Measurements from ENCODE around the gene SELENOV. TPM values are rescaled to one million over a fixed set of nuclear protein-coding genes. Genes with fewer than 3 reads are reported as not detected.
"Not testable (repeated sequence)": the region's sequence is repeated elsewhere in the genome, so short reads cannot be mapped to it uniquely, and the experiment has no call there.

The SELENOV gene
- total RNA-seq, 6 donors from 2014 or later: not detected

GRCh38 chr19:39474139-39474620 lies 40.8 kb upstream of the SELENOV start:
- Histone ChIP-seq H3K27ac (no peak overlapping the region), H3K4me1 (peaks cover 0 to 2% (median 0%) of the 10 kb centered on the region in 4 donors), H3K4me3 (no peak overlapping the region), H3K36me3 (peaks cover 50 to 76% (median 70%) of the 10 kb centered on the region in 4 donors), H3K27me3 (no peaks in the 10 kb centered on the region), H3K9me3 (no peaks in the 10 kb centered on the region)
- peak; percentile 47 to 74 for ATAC-seq (ENCODE audit: low FRiP score in 2 of 2)
- peak; percentile 42 to 89 for DNase-seq
- peak; percentile 51 to 81 (median 69) for TF ChIP-seq CTCF (IDR thresholded peaks at IDR 0.05)
- TF ChIP-seq POLR2AphosphoS5 (IDR thresholded peaks at IDR 0.05): no peak
- 35 to 60% methylated on average over 4 to 9 of the region's 9 CpGs for WGBS, 2 donors

- ATAC-seq (ENCODE audit: low FRiP score in 2 of 2): no peak
Measured at GRCh38 chr19:39475748-39476147, 39.2 kb upstream of the SELENOV start.

GRCh38 chr19:39479319-39479801 lies 35.6 kb upstream of the SELENOV start:
- Histone ChIP-seq H3K4me1 (peaks cover 14 to 19% (median 18%) of the 10 kb centered on the region in 4 donors), H3K36me3 (peaks cover 3 to 34% (median 22%) of the 10 kb centered on the region in 4 donors), H3K27ac (peak overlapping the region; percentile 82 to 85 (median 84)), H3K4me3 (peak overlapping the region in 2 of 4 donors; percentile 79 to 87)
- 66 to 70% methylated on average over 11 of the region's 11 CpGs for WGBS, 2 donors
- ATAC-seq (ENCODE audit: low FRiP score in 2 of 2); H3K27me3 ChIP-seq; H3K9me3 ChIP-seq: not testable (repeated sequence)
- DNase-seq: peak in 1 of 2 donors; percentile 27

More at GRCh38 chr19:39475748-39476147, 39.2 kb upstream of the SELENOV start:
- TF ChIP-seq POLR2A (IDR thresholded peaks at IDR 0.05) (no peak), CTCF (IDR thresholded peaks at IDR 0.05) (no peak)
- Histone ChIP-seq H3K36me3 (peaks cover 36 to 61% (median 54%) of the 10 kb centered on the region in 4 donors), H3K4me1 (peaks cover 4 to 9% (median 6%) of the 10 kb centered on the region in 4 donors), H3K4me3 (no peak overlapping the region), H3K27ac (no peak overlapping the region), H3K27me3 (no peaks in the 10 kb centered on the region), H3K9me3 (no peaks in the 10 kb centered on the region)
- no peak for DNase-seq
- 90 to 95% methylated on average over 2 of the region's 2 CpGs for WGBS, 2 donors

GRCh38 chr19:39479916-39480315 lies 35.0 kb upstream of the SELENOV start:
- TF ChIP-seq POLR2A (IDR thresholded peaks at IDR 0.05) (no peak), CTCF (IDR thresholded peaks at IDR 0.05) (no peak)
- H3K4me3 ChIP-seq: peak overlapping the region in 3 of 4 donors; percentile 71 to 87 (median 79)
- H3K9me3 ChIP-seq: no peaks in the 10 kb centered on the region
- DNase-seq (no peak), ATAC-seq (ENCODE audit: low FRiP score in 2 of 2) (no peak)
- H3K36me3 ChIP-seq: peaks cover 0 to 32% (median 16%) of the 10 kb centered on the region in 4 donors
- peaks cover 14 to 19% (median 18%) of the 10 kb centered on the region in 4 donors for H3K4me1 ChIP-seq
- 24 to 28% methylated on average over 9 to 10 of the region's 10 CpGs for WGBS, 2 donors
- H3K27ac ChIP-seq: peak overlapping the region; percentile 82 to 85 (median 84)
- no peaks in the 10 kb centered on the region for H3K27me3 ChIP-seq

- peaks cover 0 to 33% (median 17%) of the 10 kb centered on the region in 4 donors for H3K36me3 ChIP-seq
- peak within 1 kb of the TSS; percentile 82 to 85 (median 84) for H3K27ac ChIP-seq
- TF ChIP-seq POLR2A (IDR thresholded peaks at IDR 0.05) (peak in 2 of 4 donors; percentile 44 to 75), POLR2AphosphoS5 (IDR thresholded peaks at IDR 0.05) (peak; percentile 86 to 93), CTCF (IDR thresholded peaks at IDR 0.05) (peak in 2 of 6 experiments; percentile 34 to 39), EP300 (IDR thresholded peaks at IDR 0.05) (peak in 1 of 4 donors; percentile 56)
- 0 to 2% methylated on average over 21 to 30 of the region's 62 CpGs for WGBS, 2 donors
- peaks cover 14 to 19% (median 18%) of the 10 kb centered on the region in 4 donors for H3K4me1 ChIP-seq
- no peaks in the 10 kb centered on the region for H3K9me3 ChIP-seq
- H3K27me3 ChIP-seq: no peaks in the 10 kb centered on the region
- DNase-seq (peak; percentile 96 to 99), ATAC-seq (ENCODE audit: low FRiP score in 2 of 2) (peak; percentile 97 to 99)
- H3K4me3 ChIP-seq: peak within 1 kb of the TSS; percentile 71 to 99 (median 83)
Measured at GRCh38 chr19:39480337-39481228, 34.4 kb upstream of the SELENOV start, which contains the start of gene TIMM50. TSS of gene TIMM50 (plus strand) at chr19:39480838. CDS start at chr19:39480854, 16 bp downstream.
